H1 (cell line): ENCODE measurements around the gene SP4. TPM values are rescaled to one million over a fixed set of nuclear protein-coding genes. Genes with fewer than 3 reads are reported as not detected.

Experiments
- CTCF ChIA-PET: fragments of 300-600 bp; sonication (Branson Sonifier 250); formaldehyde crosslinking; loops from one replicate; lab custom pipeline; 2021; ENCODE audit not compliant: partially characterized antibody; lab: Charles Lee
- POLR2A ChIA-PET: fragments of 300-600 bp; sonication (Branson Sonifier 250); formaldehyde crosslinking; loops from one replicate; lab custom pipeline; 2021; ENCODE audit warnings: inconsistent platforms; ENCODE audit not compliant: partially characterized antibody; lab: Charles Lee
- DNase-seq, 2 experiments: peaks; one replicate each; pipeline versions ENCODE4 v3.0.0 to v3.0.0-alpha.2; 2010 to 2022; ENCODE audit warnings: low spot score in 2 of 2, low read depth in 1 of 2, mixed read lengths in 1 of 2
- FAIRE-seq: peaks from 2 replicates; lab custom pipeline; 2011; peaks lifted over from hg19 to GRCh38; lab: Jason Lieb, UNC
- H2AFZ ChIP-seq: 2 replicates; pipeline ENCODE4 v1.8.1; 2012; ENCODE audit warnings: low read length, inconsistent platforms
- H2AK5ac ChIP-seq: 2 replicates; pipeline ENCODE4 v1.6.1; 2013; ENCODE audit warnings: low read depth, low read length
- H2BK120ac ChIP-seq: replicated peaks from 2 replicates; pipeline ENCODE3; 2013; ENCODE audit warnings: low read depth, low read length, inconsistent platforms
- H2BK12ac ChIP-seq: 2 replicates; pipeline ENCODE4 v1.6.1; 2013; ENCODE audit warnings: low read depth, low read length
- H2BK15ac ChIP-seq: 2 replicates; pipeline ENCODE4 v1.6.1; 2013; ENCODE audit warnings: low read length
- H2BK20ac ChIP-seq: 2 replicates; pipeline ENCODE4 v1.6.1; 2013; ENCODE audit warnings: low read length
- H2BK5ac ChIP-seq: 2 replicates; pipeline ENCODE4 v1.6.1; 2013; ENCODE audit warnings: low read depth, low read length
- H3K14ac ChIP-seq: 2 replicates; pipeline ENCODE4 v1.6.1; 2013; ENCODE audit warnings: inconsistent platforms; ENCODE audit not compliant: insufficient read length
- H3K18ac ChIP-seq: 2 replicates; pipeline ENCODE4 v1.6.1; 2013; ENCODE audit warnings: low read length; ENCODE audit errors: extremely low read depth
- H3K23ac ChIP-seq: 2 replicates; pipeline ENCODE4 v1.6.1; 2013; ENCODE audit warnings: inconsistent platforms; ENCODE audit not compliant: insufficient read length
- H3K23me2 ChIP-seq: 2 replicates; pipeline ENCODE4 v1.6.1; 2013; ENCODE audit warnings: low read depth, low read length
- H3K27ac ChIP-seq: 2 replicates; pipeline ENCODE4 v1.6.1; 2011; ENCODE audit warnings: low read depth, low read length, inconsistent platforms
- H3K27me3 ChIP-seq, 4 experiments: replicated peaks in 1 of 4; 1 replicate in 1 of 4; 2 replicates in 3 of 4; pipeline versions ENCODE4 v1.6.1 to v1.8.1; 2011 to 2013; ENCODE audit warnings: low read length in 3 of 4, mild to moderate bottlenecking in 3 of 4, inconsistent platforms in 2 of 4, mixed read lengths in 2 of 4, moderate library complexity in 1 of 4; ENCODE audit not compliant: control insufficient read depth in 3 of 4, insufficient read depth in 3 of 4; ENCODE audit errors: extremely low read depth in 1 of 4
- H3K36me3 ChIP-seq, 4 experiments: 2 replicates each; pipeline versions ENCODE4 v1.6.1 to v1.8.1; 2011 to 2013; ENCODE audit warnings: mild to moderate bottlenecking in 4 of 4, low read length in 3 of 4, moderate library complexity in 2 of 4, control low read depth in 1 of 4, inconsistent platforms in 1 of 4; ENCODE audit not compliant: insufficient read depth in 4 of 4, control insufficient read depth in 2 of 4
- H3K4ac ChIP-seq: replicated peaks from 2 replicates; pipeline ENCODE3; 2013; ENCODE audit warnings: low read length, low read depth, mixed read lengths, inconsistent platforms; ENCODE audit not compliant: insufficient read length
- H3K4me1 ChIP-seq, 4 experiments: replicated peaks in 1 of 4; 1 replicate in 1 of 4; 2 replicates in 3 of 4; pipeline versions ENCODE4 v1.6.1 to v1.8.1; 2011 to 2013; ENCODE audit warnings: low read length in 3 of 4, inconsistent platforms in 2 of 4, mixed read lengths in 1 of 4; ENCODE audit not compliant: insufficient read depth in 4 of 4, control insufficient read depth in 3 of 4
- H3K4me2 ChIP-seq, 2 experiments: 2 replicates each; pipeline versions ENCODE4 v1.6.1 to v1.8.1; 2011 to 2013; ENCODE audit warnings: low read depth in 2 of 2, low read length in 2 of 2, control low read depth in 1 of 2, inconsistent platforms in 1 of 2, mild to moderate bottlenecking in 1 of 2; ENCODE audit not compliant: insufficient read depth in 1 of 2
- H3K4me3 ChIP-seq, 4 experiments: fragments of 200-600, 300-600 bp in 1 of 4; sonication (generic), shearing (Covaris generic), sonication (Bioruptor Twin) in 1 of 4; 2 replicates each; pipeline versions ENCODE4 v1.5.1 to v1.8.1; 2011 to 2016; ENCODE audit warnings: low read length in 4 of 4, low read depth in 3 of 4, control low read depth in 2 of 4, inconsistent platforms in 2 of 4, mild to moderate bottlenecking in 2 of 4, mixed read lengths in 1 of 4, moderate library complexity in 1 of 4; ENCODE audit not compliant: insufficient read depth in 2 of 4; ENCODE audit errors: extremely low read depth in 1 of 4
- H3K56ac ChIP-seq: replicated peaks from 2 replicates; pipeline ENCODE3; 2013; ENCODE audit warnings: low read depth, mild to moderate bottlenecking, mixed read lengths, low read length, inconsistent platforms; ENCODE audit not compliant: insufficient read length
- H3K79me1 ChIP-seq: 2 replicates; pipeline ENCODE4 v1.6.1; 2013; ENCODE audit warnings: low read depth, low read length, control low read depth
- H3K79me2 ChIP-seq, 2 experiments: 2 replicates each; pipeline versions ENCODE4 v1.6.1 to v1.8.1; 2012 to 2013; ENCODE audit warnings: low read length in 2 of 2, mild to moderate bottlenecking in 2 of 2, inconsistent platforms in 1 of 2; ENCODE audit not compliant: insufficient read depth in 2 of 2, control insufficient read depth in 1 of 2
- H3K9ac ChIP-seq, 4 experiments: replicated peaks in 1 of 4; 1 replicate in 1 of 4; 2 replicates in 3 of 4; pipeline versions ENCODE4 v1.6.1 to v1.8.1; 2011 to 2013; ENCODE audit warnings: low read depth in 3 of 4, low read length in 3 of 4, control low read depth in 2 of 4, mild to moderate bottlenecking in 2 of 4, moderate library complexity in 2 of 4, inconsistent platforms in 1 of 4; ENCODE audit errors: extremely low read depth in 1 of 4
- H3K9me3 ChIP-seq, 2 experiments: 2 replicates each; pipeline versions ENCODE4 v1.6.1 to v1.8.1; 2012 to 2013; ENCODE audit warnings: mild to moderate bottlenecking in 2 of 2, moderate library complexity in 2 of 2, control low read depth in 1 of 2, inconsistent platforms in 1 of 2, low read depth in 1 of 2, low read length in 1 of 2, mixed read lengths in 1 of 2; ENCODE audit not compliant: insufficient read depth in 2 of 2
- H4K20me1 ChIP-seq, 2 experiments: replicated peaks in 1 of 2; 2 replicates each; pipeline versions ENCODE3 to v1.8.1; 2011 to 2013; ENCODE audit warnings: inconsistent platforms in 2 of 2, low read length in 2 of 2, mild to moderate bottlenecking in 1 of 2; ENCODE audit not compliant: insufficient read depth in 2 of 2, control insufficient read depth in 1 of 2
- H4K5ac ChIP-seq: 2 replicates; pipeline ENCODE4 v1.6.1; 2013; ENCODE audit warnings: low read length, low read depth, mixed read lengths, inconsistent platforms; ENCODE audit not compliant: insufficient read length
- H4K8ac ChIP-seq: 2 replicates; pipeline ENCODE4 v1.8.0; 2013; ENCODE audit warnings: mild to moderate bottlenecking, moderate library complexity, low read length, inconsistent platforms; ENCODE audit not compliant: insufficient read depth; ENCODE audit errors: extremely low read depth
- H4K91ac ChIP-seq: replicated peaks from 2 replicates; pipeline ENCODE3; 2013; ENCODE audit warnings: low read length, mixed read lengths, inconsistent platforms; ENCODE audit not compliant: insufficient read length
- NANOG ChIP-seq: IDR thresholded peaks from 2 replicates; pipeline ENCODE4 v1.6.1; 2011; ENCODE audit warnings: low read length, low read depth, mild to moderate bottlenecking, inconsistent platforms; ENCODE audit not compliant: insufficient read depth, poor library complexity, severe bottlenecking
- SIRT6 ChIP-seq: IDR thresholded peaks from one replicate; pipeline ENCODE4 v1.7.1; 2012; ENCODE audit warnings: low read length, inconsistent platforms
- SP1 ChIP-seq: IDR thresholded peaks from 2 replicates; pipeline ENCODE4 v1.6.1; 2011; ENCODE audit warnings: low read depth, low read length
- WGBS, 2 experiments: shearing (Covaris generic) in 1 of 2; methylation state at CpG; one replicate each; pipeline versions ENCODE4 v1.1.6 to v1.1.7; 2013 to 2015; ENCODE audit warnings: low lambda C conversion rate in 2 of 2, mixed read lengths in 2 of 2, inconsistent platforms in 1 of 2, low coverage in 1 of 2, missing lambda C conversion rate in 1 of 2; ENCODE audit not compliant: insufficient replicate concordance in 2 of 2, insufficient coverage in 1 of 2, insufficient read length in 1 of 2; ENCODE audit errors: extremely low coverage in 1 of 2, missing lambda C conversion rate in 1 of 2; 5-methylcytosine and 5-hydroxymethylcytosine counted together
- polyA plus RNA-seq, 7 experiments: library from polyadenylated mRNA; depleted of rRNA in 3 of 7; stranded (reverse) in 5 of 7; unstranded in 2 of 7; fragments of >200 nt in 5 of 7; fragments of 200-250 nt in 2 of 7; gene quantifications; 1 replicate in 5 of 7; 2 replicates in 1 of 7; 4 replicates in 1 of 7; pipeline versions ENCODE4 v1.2.1 to v1.2.3, GENCODE V29; 2011 to 2013; ENCODE audit warnings: missing spikeins in 2 of 7, mixed read lengths in 2 of 7
- total RNA-seq: library from RNA; stranded (reverse); fragmentation: NEBNext Ultra II Directional; extraction: Animal tissue kit (Norgen Biotek cat#: 25700); gene quantifications from 2 replicates; pipeline ENCODE4 v1.2.1, GENCODE V29; 2021
- TF ChIP-seq, protein P1 (sequence below), 3 experiments: IDR thresholded peaks; 1 replicate in 2 of 3; 2 replicates in 1 of 3; pipeline versions ENCODE4 v1.5.1 to v1.6.1; 2011; ENCODE audit warnings: low read length in 3 of 3, mild to moderate bottlenecking in 3 of 3, inconsistent platforms in 2 of 3, low read depth in 1 of 3, moderate library complexity in 1 of 3; ENCODE audit not compliant: insufficient read depth in 1 of 3; ENCODE audit errors: control extremely low read depth in 1 of 3
- TF ChIP-seq, protein P2 (sequence below): IDR thresholded peaks from 2 replicates; pipeline ENCODE4 v1.6.1; 2012; ENCODE audit warnings: inconsistent platforms

The SP4 gene
- total and polyA plus RNA-seq, 2 of the 8 experiments (the other 6 are each of a cell fraction or from before 2014, with no cell fraction given) = 10.0 to 24.0 TPM

DNA sequence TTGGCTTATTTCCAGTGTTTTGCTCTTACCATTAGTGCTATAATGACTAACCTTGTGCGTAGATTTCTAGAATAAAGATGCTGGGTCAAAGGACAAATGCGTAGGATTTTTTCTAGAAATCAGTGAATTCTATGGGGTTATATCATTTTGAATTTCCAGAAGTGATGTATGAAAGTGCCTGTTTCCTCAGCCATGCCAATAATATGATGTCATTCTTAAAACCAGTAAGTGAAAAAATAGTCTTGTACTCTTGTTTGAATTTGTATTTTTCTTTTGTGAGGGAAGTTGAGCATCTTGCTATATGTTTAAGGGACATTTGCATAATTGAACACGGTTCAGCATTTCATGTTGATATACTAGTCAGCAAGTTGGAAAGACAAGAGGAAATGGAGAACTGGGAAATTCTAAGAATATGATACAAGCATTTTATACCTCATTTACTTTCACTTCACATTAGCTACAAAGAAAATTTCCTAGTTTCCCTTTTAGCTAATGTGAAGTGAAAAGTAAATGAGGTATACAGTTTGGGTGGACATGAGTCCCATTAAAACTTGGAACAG is 111.1 kb downstream of the SP4 start:
- Histone ChIP-seq H2AK5ac (no peak overlapping the region), H3K4me2 (no peak overlapping the region), H4K5ac (no peak overlapping the region), H4K20me1 (no peaks in the 10 kb centered on the region), H2AFZ (no peak overlapping the region), H2BK5ac (no peak overlapping the region), H3K14ac (no peak overlapping the region), H3K18ac (no peak overlapping the region), H3K4me1 (peaks cover 0 to 8% (median 6%) of the 10 kb centered on the region in 4 experiments; a peak in 5 of 7 replicates), H4K91ac (no peak overlapping the region), H3K27me3 (peaks cover 0 to 12% (median 6%) of the 10 kb centered on the region in 4 experiments; a peak in 6 of 7 replicates), H3K36me3 (no peaks in the 10 kb centered on the region), H2BK12ac (no peak overlapping the region), H2BK120ac (no peak overlapping the region), H3K79me2 (no peaks in the 10 kb centered on the region), H3K9ac (no peak overlapping the region), H3K56ac (no peak overlapping the region), H3K27ac (no peak overlapping the region), H3K4ac (no peak overlapping the region), H2BK20ac (no peak overlapping the region), H4K8ac (no peak overlapping the region), H3K23me2 (peaks cover 13% of the 10 kb centered on the region; the same call in 1 of the 2 replicates), H3K9me3 (peaks cover 0 to 7% of the 10 kb centered on the region in 2 experiments; a peak in 1 of 4 replicates), H3K4me3 (no peak overlapping the region), H3K79me1 (no peaks in the 10 kb centered on the region), H2BK15ac (no peak overlapping the region), H3K23ac (no peak overlapping the region)
- ChIA-PET POLR2A (no interaction called here), CTCF (interaction anchor here (0.9 to 2.7 kb wide), 5 partner anchors 12 to 238 kb away, joined by 3 to 8 read pairs (median 4); no protein-coding TSS in a partner anchor)
- 89% methylated on average over 3 of the region's 3 CpGs; no CpG with 5 or more reads in 1 of the 2 experiments for WGBS, 2 experiments
- no peak for TF ChIP-seq NANOG
- no peak for TF ChIP-seq SIRT6
- TF ChIP-seq, protein P1, sequence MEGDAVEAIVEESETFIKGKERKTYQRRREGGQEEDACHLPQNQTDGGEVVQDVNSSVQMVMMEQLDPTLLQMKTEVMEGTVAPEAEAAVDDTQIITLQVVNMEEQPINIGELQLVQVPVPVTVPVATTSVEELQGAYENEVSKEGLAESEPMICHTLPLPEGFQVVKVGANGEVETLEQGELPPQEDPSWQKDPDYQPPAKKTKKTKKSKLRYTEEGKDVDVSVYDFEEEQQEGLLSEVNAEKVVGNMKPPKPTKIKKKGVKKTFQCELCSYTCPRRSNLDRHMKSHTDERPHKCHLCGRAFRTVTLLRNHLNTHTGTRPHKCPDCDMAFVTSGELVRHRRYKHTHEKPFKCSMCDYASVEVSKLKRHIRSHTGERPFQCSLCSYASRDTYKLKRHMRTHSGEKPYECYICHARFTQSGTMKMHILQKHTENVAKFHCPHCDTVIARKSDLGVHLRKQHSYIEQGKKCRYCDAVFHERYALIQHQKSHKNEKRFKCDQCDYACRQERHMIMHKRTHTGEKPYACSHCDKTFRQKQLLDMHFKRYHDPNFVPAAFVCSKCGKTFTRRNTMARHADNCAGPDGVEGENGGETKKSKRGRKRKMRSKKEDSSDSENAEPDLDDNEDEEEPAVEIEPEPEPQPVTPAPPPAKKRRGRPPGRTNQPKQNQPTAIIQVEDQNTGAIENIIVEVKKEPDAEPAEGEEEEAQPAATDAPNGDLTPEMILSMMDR (IDR thresholded peaks at IDR 0.05; ENCODE audit: control extremely low read depth in 1 of 3, insufficient read depth in 1 of 3, low read depth in 1 of 3, low read length in 3 of 3) = no peak
- no peak for TF ChIP-seq SP1
- TF ChIP-seq, protein P2, sequence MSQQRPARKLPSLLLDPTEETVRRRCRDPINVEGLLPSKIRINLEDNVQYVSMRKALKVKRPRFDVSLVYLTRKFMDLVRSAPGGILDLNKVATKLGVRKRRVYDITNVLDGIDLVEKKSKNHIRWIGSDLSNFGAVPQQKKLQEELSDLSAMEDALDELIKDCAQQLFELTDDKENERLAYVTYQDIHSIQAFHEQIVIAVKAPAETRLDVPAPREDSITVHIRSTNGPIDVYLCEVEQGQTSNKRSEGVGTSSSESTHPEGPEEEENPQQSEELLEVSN = no peak
- DNase-seq (no peak), FAIRE-seq (no peak)
